Immature natural killer cell (primary cell): Measurements from ENCODE around the gene FRMD4A. TPM values are rescaled to one million over a fixed set of nuclear protein-coding genes. Genes with fewer than 3 reads are reported as not detected.

Source experiments
- DNase-seq, 3 donors: peaks; one replicate each; pipeline ENCODE4 v3.0.0; 2022; ENCODE audit warnings: mixed read lengths in 1 of 3
- H3K27ac Mint-ChIP-seq, 6 donors: one replicate each; pipeline ENCODE4 v1.8.0; 2020; ENCODE audit warnings: mixed read lengths in 6 of 6, mild to moderate bottlenecking in 5 of 6, inconsistent platforms in 4 of 6, moderate library complexity in 3 of 6
- H3K27me3 Mint-ChIP-seq, 3 donors: one replicate each; pipeline ENCODE4 v1.8.0; 2020 to 2021; ENCODE audit warnings: low read depth in 3 of 3, mild to moderate bottlenecking in 3 of 3, mixed read lengths in 3 of 3, moderate library complexity in 3 of 3, inconsistent platforms in 1 of 3
- H3K36me3 Mint-ChIP-seq, 3 donors: one replicate each; pipeline ENCODE4 v1.8.0; 2020; ENCODE audit warnings: mixed read lengths in 3 of 3, inconsistent platforms in 2 of 3, mild to moderate bottlenecking in 2 of 3
- H3K4me1 Mint-ChIP-seq, 2 donors: one replicate each; pipeline ENCODE4 v1.8.0; 2020; ENCODE audit warnings: inconsistent platforms in 2 of 2, mild to moderate bottlenecking in 2 of 2, mixed read lengths in 2 of 2, moderate library complexity in 1 of 2
- H3K4me3 Mint-ChIP-seq, 5 donors: one replicate each; pipeline ENCODE4 v1.8.0; 2020; ENCODE audit warnings: mild to moderate bottlenecking in 5 of 5, mixed read lengths in 5 of 5, inconsistent platforms in 3 of 5, moderate library complexity in 3 of 5
- H3K9me3 Mint-ChIP-seq, 6 donors: one replicate each; pipeline ENCODE4 v1.8.0; 2020; ENCODE audit warnings: mild to moderate bottlenecking in 6 of 6, mixed read lengths in 6 of 6, inconsistent platforms in 4 of 6, moderate library complexity in 3 of 6
- polyA plus RNA-seq, 3 donors: library from polyadenylated mRNA; unstranded; fragments of 300-500 nt; fragmentation: Illumina TruSeq; gene quantifications; one replicate each; pipeline ENCODE4 v1.2.3, GENCODE V29; 2021

The FRMD4A gene
- polyA plus RNA-seq, 3 donors from 2014 or later = 0.48 TPM; not detected in 2

DNA sequence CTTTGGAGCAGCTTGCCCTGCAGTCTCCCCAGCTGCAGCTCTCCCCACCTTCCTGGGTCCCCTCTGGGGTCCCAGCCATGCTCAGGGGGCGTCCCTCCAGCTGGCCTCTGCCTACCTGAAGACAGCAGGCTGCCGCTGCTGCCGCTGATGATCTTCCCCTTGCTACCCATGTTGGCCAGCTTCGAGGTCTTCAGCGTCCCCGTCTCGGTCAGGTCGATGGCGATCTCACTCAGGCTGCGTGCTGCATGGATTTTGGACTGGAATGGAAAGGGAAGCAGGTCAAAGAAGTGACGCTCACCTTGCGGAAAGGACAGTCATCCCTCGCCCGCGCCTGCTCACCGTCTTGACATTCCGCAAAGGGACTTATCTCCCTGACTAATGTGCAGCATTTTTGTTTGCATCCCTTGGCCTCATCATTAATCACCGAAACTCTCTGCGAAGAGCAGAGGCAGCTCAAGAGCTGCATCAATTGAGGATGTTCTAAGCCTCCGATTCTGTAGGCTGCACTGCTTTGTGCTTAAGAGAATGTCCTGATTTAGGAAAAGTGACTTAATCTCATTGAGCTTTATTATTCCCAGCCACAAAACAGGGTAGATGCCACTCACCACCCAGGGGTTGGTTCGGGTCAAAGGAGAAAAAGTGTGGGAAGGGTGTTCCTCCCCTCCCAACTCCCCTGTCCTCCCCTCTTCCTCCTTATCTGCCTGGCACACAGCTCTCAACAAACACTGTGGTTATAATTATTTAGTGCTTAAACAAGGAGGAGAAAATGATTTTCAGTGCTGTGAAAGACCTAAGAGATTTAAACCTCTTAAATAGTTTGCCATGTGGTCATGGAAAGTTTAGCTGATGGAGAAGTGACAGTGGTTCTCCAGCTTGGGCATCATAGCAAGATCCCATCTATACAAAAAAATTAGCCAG lies 636.7 kb downstream of the FRMD4A start:
- Mint-ChIP-seq H3K4me3 (no peak overlapping the region), H3K27ac (no peak overlapping the region), H3K4me1 (no peaks in the 10 kb centered on the region), H3K36me3 (no peaks in the 10 kb centered on the region), H3K27me3 (peaks cover 0 to 19% (median 4%) of the 10 kb centered on the region in 3 donors), H3K9me3 (no peaks in the 10 kb centered on the region)
- DNase-seq = no peak

DNA sequence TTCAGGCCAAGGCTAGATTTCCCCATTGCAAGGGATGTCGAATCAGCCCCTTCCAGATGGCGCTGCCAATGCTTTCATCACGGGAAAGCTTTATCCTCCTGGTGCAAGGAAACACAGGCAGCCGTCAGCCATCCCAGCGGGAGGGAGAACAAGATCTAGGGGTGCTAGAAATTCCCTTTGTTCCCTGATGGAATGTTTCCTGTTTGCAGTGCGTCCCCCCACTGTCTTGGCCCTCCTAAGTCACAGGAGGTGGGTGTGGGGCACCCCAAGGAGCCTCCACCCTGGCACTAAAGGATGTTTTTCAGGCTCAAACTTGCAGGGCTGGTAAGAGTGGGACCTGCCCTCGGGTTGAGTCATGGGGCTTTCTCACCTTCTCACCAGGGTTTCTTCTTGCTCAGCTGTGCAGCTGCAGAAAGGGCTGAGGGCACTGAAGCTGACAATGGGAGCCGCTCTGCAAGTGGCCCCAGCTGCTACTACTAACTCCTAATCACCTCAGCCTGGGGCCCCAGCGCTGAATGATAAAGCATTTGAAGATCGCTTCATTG lies 640.4 kb downstream of the FRMD4A start:
- Mint-ChIP-seq H3K9me3 (no peaks in the 10 kb centered on the region), H3K4me3 (no peak overlapping the region)

DNA sequence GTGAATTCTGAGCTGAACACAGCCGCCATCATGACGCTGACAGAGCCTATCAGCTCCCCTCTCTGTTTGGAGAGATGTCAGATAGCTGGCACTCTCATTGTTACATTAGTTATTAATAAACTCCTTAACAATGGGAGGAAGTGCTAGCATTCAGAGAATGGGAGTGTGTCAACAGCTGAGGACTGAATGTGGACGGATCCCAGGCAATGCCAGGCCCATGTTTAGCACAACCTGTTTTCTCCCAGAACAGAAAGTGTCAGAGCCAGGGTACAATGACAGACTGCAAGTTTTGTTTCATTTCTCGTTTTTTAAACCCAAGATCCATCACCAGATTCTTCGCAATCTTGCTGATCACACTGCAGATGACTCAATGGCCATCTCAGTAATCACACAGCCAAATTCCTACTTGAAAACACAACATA lies 644.4 kb downstream of the FRMD4A start:
- Mint-ChIP-seq H3K4me1 (no peaks in the 10 kb centered on the region), H3K27ac (no peak overlapping the region), H3K36me3 (no peaks in the 10 kb centered on the region), H3K27me3 (peaks cover 2 to 6% (median 5%) of the 10 kb centered on the region in 3 donors), H3K9me3 (no peaks in the 10 kb centered on the region), H3K4me3 (no peak overlapping the region)
- no peak for DNase-seq

More for the DNA sequence above, 640.4 kb downstream of the FRMD4A start:
- Mint-ChIP-seq H3K4me1 (no peaks in the 10 kb centered on the region), H3K27ac (no peak overlapping the region), H3K36me3 (no peaks in the 10 kb centered on the region), H3K27me3 (peaks cover 0 to 9% (median 7%) of the 10 kb centered on the region in 3 donors)
- DNase-seq = no peak

DNA sequence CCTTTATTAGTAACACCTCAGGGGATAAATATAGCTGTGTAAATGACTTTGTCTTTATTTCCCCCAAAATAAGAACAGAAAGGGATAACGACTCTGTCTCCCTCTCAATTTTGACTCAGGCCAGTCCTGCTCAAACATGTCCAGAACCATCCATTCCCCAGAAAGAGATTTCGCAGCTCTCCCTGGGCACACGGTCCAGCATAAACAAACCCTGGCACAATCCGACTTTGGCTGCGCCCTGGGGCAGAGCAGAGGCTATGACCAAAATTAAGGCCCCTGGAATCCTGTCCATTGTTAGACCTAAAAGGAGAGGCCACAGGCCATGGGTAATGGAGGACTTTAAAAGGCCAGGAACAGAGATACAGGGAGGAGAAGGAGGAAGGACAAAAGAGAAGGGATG lies 644.8 kb downstream of the FRMD4A start:
- Mint-ChIP-seq H3K9me3 (no peaks in the 10 kb centered on the region), H3K27ac (no peak overlapping the region), H3K27me3 (peaks cover 2 to 10% (median 5%) of the 10 kb centered on the region in 3 donors), H3K4me1 (no peaks in the 10 kb centered on the region), H3K4me3 (no peak overlapping the region), H3K36me3 (no peaks in the 10 kb centered on the region)
- DNase-seq = no peak

DNA sequence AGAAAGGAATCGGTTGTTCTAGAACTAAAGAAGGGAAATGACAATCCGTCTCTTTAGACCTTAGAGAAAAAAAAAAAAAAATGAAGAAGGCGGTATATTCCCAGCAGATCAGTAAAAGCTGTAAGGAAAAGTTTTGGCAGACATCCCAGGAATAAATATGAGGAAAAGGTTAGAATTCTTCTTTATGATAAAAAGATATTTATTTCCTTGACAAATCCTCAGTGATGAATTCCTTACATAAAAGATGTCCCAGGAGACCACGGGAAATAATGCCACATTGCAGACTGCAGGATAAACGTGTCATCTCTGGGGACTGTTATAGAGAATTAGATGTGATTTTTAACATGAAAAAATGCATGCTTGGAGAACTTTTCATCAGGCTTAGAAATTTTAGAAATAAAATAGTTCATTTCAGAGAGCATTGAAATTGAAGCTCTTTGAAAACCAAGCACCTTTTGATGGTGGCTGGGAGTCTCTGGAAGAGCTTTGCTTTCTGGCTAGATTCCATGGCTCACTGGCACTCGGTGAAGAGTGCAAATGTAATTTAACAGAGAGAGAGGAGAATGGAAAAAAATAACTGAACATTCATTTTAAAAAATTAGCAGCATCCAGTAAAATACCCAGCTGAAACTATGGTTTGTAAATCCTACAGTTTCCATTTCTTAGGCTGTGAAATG lies 645.8 kb downstream of the FRMD4A start:
- no peaks in the 10 kb centered on the region for H3K36me3 Mint-ChIP-seq

DNA sequence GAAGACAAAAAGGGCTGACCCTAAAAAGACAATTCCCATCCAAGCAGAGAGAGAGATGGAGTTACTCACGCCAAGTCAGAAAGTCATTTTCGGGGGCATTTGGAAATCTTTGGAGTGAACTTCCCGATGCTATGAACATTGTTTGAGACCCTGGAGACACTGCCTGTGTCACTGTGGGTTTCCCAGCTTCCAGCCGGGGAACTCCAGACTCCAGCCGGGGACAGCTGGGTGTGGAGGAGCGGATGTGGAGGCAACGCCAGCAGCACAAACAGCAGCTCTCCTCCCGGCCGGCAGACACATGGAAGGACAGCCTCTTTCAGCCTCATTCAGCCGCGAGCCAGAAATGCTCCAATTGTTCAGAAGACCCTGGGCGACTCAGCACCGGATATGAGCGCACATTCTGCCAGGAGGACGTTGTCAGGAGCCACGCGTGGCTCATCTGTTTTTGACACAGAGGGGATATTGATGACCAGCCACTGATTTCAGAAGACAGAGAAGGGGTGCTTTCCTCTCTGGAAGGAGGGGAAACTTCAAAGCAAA lies 646.4 kb downstream of the FRMD4A start:
- no peak overlapping the region for H3K4me3 Mint-ChIP-seq

More for the DNA sequence above, 645.8 kb downstream of the FRMD4A start:
- no peak for DNase-seq
- no peak overlapping the region for H3K27ac Mint-ChIP-seq
- no peaks in the 10 kb centered on the region for H3K9me3 Mint-ChIP-seq
- H3K4me1 Mint-ChIP-seq = no peaks in the 10 kb centered on the region
- H3K4me3 Mint-ChIP-seq = no peak overlapping the region
- peaks cover 2 to 12% (median 3%) of the 10 kb centered on the region in 3 donors for H3K27me3 Mint-ChIP-seq

DNA sequence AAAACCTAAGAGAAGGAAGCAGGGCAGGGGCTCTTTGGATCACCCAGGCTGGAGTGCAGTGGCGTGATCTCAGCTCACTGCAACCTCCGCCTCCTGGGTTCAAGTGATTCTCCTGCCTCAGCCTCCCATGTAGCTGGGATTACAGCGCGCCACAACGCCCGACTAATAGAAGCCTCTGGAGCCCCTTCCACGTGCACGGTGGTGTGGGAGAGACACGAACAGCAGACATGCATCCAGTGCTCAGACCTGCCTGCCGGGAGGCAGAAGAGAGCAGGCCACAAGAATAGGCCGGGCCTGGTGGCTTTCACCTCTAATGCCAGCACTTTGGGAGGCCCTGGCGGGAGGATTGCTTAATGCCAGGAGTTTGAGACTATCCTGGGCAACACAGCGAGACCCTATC lies 647.7 kb downstream of the FRMD4A start:
- H3K4me1 Mint-ChIP-seq = no peaks in the 10 kb centered on the region
- peaks cover 2 to 12% (median 3%) of the 10 kb centered on the region in 3 donors for H3K27me3 Mint-ChIP-seq
- DNase-seq = no peak
- H3K27ac Mint-ChIP-seq = no peak overlapping the region
- no peak overlapping the region for H3K4me3 Mint-ChIP-seq
- H3K9me3 Mint-ChIP-seq = no peaks in the 10 kb centered on the region
- H3K36me3 Mint-ChIP-seq = no peaks in the 10 kb centered on the region

More for the DNA sequence above, 646.4 kb downstream of the FRMD4A start:
- no peaks in the 10 kb centered on the region for H3K4me1 Mint-ChIP-seq
- no peak overlapping the region for H3K27ac Mint-ChIP-seq
- H3K36me3 Mint-ChIP-seq = no peaks in the 10 kb centered on the region
- DNase-seq = no peak
- peaks cover 2 to 12% (median 3%) of the 10 kb centered on the region in 3 donors for H3K27me3 Mint-ChIP-seq
- H3K9me3 Mint-ChIP-seq = no peaks in the 10 kb centered on the region

DNA sequence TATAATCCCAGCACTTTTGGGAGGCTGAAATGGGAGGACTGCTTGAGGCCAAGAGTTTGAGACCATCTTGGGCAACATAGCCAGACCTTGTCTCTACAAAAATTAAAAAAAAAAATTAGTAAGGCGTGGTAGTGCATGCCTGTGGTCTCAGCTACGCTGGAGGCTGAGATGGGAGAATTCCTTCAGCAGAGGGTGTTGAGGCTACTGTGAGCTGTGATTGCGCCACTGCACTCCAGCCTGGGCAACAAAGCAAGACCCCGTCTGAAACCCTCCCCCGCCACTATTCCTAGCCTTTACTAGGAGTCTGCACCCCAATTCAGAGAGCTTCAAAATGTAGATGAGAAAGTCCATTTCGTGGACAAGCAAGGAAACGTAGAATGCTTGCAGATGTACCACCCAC lies 648.8 kb downstream of the FRMD4A start:
- Mint-ChIP-seq H3K9me3 (no peaks in the 10 kb centered on the region), H3K4me3 (no peak overlapping the region), H3K27ac (no peak overlapping the region), H3K36me3 (no peaks in the 10 kb centered on the region), H3K4me1 (no peaks in the 10 kb centered on the region), H3K27me3 (peaks cover 3 to 16% (median 5%) of the 10 kb centered on the region in 3 donors)
- DNase-seq = no peak

DNA sequence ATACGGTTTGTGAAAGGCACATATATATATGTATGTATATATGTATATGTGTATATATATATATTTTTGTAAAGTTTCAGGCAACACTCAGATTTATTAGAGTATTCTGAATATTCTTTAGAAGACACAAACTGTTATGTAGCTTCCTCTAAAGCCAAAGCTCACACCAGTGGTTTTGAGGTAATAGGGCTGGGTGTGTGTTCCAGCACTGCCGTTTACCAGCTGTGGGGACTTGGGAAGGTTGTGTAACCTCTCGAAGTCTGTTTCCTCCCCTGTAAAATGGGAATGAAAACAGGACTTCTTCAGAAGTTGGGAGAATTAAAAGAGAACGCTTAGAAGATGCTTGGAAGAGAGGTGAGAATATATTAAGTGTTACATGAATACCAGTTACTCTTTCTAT lies 649.2 kb downstream of the FRMD4A start:
- no peak for DNase-seq
- peaks cover 3 to 19% (median 5%) of the 10 kb centered on the region in 3 donors for H3K27me3 Mint-ChIP-seq
- H3K4me3 Mint-ChIP-seq = no peak overlapping the region
- no peaks in the 10 kb centered on the region for H3K36me3 Mint-ChIP-seq
- no peaks in the 10 kb centered on the region for H3K9me3 Mint-ChIP-seq
- no peak overlapping the region for H3K27ac Mint-ChIP-seq
- H3K4me1 Mint-ChIP-seq = no peaks in the 10 kb centered on the region

DNA sequence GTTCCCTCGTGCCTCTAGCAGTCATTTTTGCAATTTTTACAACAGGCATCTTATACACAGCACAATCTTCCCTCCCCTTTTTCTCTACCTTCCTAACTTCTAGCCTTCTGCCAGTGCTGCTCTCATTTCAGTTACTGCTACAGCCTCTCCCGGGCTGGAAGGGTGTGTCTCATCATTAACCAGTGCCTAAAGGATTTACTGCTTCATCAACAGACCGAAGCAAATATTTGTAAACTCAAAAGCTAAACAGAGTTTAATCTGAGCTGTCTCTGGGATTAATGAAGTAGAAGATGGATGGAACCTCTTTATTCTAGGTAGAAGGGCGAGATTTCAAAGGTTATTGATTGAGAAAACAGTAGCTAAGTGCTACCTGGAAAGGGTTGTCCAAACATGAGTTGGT lies 649.6 kb downstream of the FRMD4A start:
- H3K36me3 Mint-ChIP-seq = no peaks in the 10 kb centered on the region
- DNase-seq = no peak
- H3K27me3 Mint-ChIP-seq = peaks cover 0 to 19% (median 5%) of the 10 kb centered on the region in 3 donors
- H3K27ac Mint-ChIP-seq = no peak overlapping the region
- H3K4me3 Mint-ChIP-seq = no peak overlapping the region
- H3K9me3 Mint-ChIP-seq = no peaks in the 10 kb centered on the region
- H3K4me1 Mint-ChIP-seq = no peaks in the 10 kb centered on the region

DNA sequence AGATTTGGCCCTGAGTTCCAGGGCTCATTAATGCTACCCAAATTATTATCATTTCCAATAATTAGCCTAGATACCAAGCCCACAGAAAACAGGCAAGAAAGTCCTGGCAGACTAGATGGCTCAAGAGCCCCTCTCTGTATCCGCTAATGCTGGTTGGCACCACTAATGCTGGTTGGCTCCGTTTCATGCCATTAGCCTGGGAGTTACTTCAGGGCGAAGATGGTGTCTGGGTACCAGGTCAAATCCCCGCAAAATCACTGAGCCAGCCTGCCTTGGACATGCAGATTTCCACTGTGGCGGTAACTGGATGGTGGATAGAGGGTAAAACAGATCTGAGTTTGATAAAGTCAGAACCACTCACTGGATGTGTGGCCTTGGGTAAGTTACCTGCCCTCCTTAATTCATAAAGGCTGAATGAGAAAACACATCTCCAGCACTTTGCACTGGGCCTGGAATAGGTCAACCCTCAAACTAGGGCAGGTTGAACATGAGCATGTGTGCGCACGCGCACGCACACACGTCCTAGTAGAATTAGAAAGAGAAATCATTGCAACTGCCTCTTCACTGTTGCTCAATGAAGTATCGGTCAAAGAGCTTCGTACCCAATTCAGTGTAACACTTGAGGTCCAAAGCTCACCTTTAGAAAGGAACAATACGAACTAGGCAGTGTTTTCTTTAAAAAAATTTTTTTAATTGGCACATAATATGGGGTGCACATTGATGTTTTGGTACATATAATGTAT lies 652.5 kb downstream of the FRMD4A start:
- H3K9me3 Mint-ChIP-seq = no peaks in the 10 kb centered on the region
- no peak overlapping the region for H3K27ac Mint-ChIP-seq
- no peak for DNase-seq
- no peaks in the 10 kb centered on the region for H3K4me1 Mint-ChIP-seq
- peaks cover 0 to 18% (median 5%) of the 10 kb centered on the region in 3 donors for H3K27me3 Mint-ChIP-seq
- no peak overlapping the region for H3K4me3 Mint-ChIP-seq
- H3K36me3 Mint-ChIP-seq = no peaks in the 10 kb centered on the region

DNA sequence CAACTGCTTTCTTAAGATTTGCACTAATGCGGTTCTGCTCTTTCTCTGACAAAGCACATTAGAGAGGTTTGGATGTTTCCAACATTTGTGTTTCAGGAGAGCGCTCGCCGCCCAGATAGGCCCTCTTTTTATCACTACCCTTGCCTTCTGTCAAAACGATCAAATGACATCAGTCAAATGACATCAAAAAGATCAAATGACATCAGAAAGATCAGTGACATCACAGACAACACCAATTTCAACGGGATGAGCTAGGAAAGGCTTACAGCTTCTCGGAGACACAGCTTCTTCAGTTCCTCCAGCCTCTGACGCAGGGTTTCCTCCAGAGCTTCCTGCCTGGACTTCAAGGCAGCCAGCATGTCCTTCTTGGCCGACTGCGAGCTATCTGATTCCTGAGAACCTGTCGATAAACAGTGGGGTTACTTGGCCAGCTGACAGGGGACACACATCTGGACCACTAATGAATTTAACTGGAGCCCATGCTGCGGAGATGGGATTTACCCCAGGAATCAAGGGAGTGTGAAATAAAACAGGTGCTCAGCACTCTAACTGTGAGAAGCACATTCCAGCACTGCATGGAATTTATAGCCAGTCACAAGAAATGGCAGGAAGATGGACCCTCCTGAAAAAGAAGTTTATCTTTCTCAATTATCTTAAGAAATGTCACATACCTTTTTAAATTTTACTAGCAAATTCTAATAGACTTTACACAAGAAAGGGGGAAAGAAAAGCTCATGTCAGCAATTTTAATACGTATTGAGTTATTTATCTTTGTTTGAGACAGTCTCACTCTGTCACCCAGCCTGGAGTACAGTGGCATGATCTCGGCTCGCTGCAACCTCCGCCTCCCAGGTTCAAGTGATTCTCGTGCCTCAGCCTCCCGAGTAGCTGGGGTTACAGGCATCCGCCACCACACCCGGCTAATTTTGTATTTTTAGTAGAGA lies 655.8 kb downstream of the FRMD4A start:
- Mint-ChIP-seq H3K4me3 (no peak overlapping the region), H3K9me3 (no peaks in the 10 kb centered on the region), H3K36me3 (peaks cover 0 to 3% (median 0%) of the 10 kb centered on the region in 3 donors), H3K27me3 (peaks cover 0 to 7% (median 3%) of the 10 kb centered on the region in 3 donors), H3K27ac (no peak overlapping the region), H3K4me1 (no peaks in the 10 kb centered on the region)
- no peak for DNase-seq
